ENCODE results near the gene ELF2. TPM values are rescaled to one million over a fixed set of nuclear protein-coding genes. Genes with fewer than 3 reads are reported as not detected.

ELF2 gene
- total RNA-seq, 1 donor from 2014 or later = 44.4 TPM

DNA sequence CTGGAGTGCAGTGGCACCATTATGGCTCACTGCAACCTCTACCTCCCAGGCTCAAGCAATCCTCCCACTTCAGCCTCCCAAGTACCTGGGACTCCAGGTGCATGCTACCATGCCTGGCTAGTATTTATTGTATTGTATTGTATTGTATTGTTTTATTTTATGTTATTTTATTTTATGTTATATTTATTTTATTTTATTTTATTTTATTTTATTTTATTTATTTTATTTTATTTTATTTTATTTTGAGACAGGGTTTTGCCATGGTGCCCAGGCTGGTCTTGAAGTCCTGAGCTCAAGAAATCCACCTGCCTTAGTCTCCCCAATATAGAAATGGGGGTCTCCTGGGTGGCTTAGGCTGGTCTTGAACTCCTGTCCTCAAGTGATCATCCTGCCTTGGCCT is 42.6 kb downstream of the ELF2 start:
- H3K27me3 ChIP-seq = no peaks in the 10 kb centered on the region
- H3K4me3 ChIP-seq = no peak overlapping the region
- DNase-seq (ENCODE audit: extremely low spot score in 2 of 2) = no peak
- TF ChIP-seq POLR2A (IDR thresholded peaks at IDR 0.05) = no peak
- peaks cover 0 to 7% of the 10 kb centered on the region in 2 donors for H3K36me3 ChIP-seq
- intact Hi-C loops (cut with DNase I) = no loop called here
- H3K9me3 ChIP-seq = no peaks in the 10 kb centered on the region
- H3K4me1 ChIP-seq = no peaks in the 10 kb centered on the region
- no peak overlapping the region for H3K27ac ChIP-seq

GRCh38 chr4:139131209-139131870 is 45.7 kb downstream of the ELF2 start:
- H3K9me3 ChIP-seq = no peaks in the 10 kb centered on the region
- H3K4me3 ChIP-seq = no peak overlapping the region
- no peaks in the 10 kb centered on the region for H3K27me3 ChIP-seq
- H3K36me3 ChIP-seq = no peaks in the 10 kb centered on the region
- intact Hi-C loops (cut with DNase I) = no loop called here
- no peak overlapping the region for H3K27ac ChIP-seq
- TF ChIP-seq POLR2AphosphoS5 (IDR thresholded peaks at IDR 0.05; ENCODE audit: insufficient read depth in 1 of 2, low read depth in 1 of 2) (no peak), POLR2A (IDR thresholded peaks at IDR 0.05) (no peak)
- TF ChIP-seq, protein P1, sequence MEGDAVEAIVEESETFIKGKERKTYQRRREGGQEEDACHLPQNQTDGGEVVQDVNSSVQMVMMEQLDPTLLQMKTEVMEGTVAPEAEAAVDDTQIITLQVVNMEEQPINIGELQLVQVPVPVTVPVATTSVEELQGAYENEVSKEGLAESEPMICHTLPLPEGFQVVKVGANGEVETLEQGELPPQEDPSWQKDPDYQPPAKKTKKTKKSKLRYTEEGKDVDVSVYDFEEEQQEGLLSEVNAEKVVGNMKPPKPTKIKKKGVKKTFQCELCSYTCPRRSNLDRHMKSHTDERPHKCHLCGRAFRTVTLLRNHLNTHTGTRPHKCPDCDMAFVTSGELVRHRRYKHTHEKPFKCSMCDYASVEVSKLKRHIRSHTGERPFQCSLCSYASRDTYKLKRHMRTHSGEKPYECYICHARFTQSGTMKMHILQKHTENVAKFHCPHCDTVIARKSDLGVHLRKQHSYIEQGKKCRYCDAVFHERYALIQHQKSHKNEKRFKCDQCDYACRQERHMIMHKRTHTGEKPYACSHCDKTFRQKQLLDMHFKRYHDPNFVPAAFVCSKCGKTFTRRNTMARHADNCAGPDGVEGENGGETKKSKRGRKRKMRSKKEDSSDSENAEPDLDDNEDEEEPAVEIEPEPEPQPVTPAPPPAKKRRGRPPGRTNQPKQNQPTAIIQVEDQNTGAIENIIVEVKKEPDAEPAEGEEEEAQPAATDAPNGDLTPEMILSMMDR (IDR thresholded peaks at IDR 0.05) = no peak
- H3K4me1 ChIP-seq = no peaks in the 10 kb centered on the region
- no peak for DNase-seq (ENCODE audit: extremely low spot score in 2 of 2)

DNA sequence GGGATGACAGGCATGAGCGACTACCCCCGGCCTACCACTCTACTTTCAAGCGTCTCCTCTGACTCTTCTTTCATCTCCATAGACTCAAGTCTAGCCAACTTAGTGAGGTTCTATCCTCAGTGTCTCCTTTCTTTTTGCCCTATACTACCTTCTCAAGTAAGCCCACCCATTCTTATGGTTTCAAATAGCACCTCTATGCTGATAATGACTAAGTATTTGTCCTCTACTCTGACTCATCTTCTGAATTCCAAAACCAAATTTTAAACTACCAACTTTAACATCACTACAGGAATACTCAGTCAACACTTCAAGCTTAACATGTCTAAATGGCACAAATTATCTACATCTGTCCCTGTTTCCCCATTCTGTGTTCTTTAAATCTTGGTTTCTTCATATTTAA is 47.8 kb downstream of the ELF2 start:
- no peaks in the 10 kb centered on the region for H3K4me1 ChIP-seq
- H3K4me3 ChIP-seq = no peak overlapping the region
- no peak for DNase-seq (ENCODE audit: extremely low spot score in 2 of 2)
- TF ChIP-seq POLR2A (IDR thresholded peaks at IDR 0.05) = no peak
- intact Hi-C loops (cut with DNase I) = no loop called here
- H3K9me3 ChIP-seq = no peaks in the 10 kb centered on the region
- H3K36me3 ChIP-seq = no peaks in the 10 kb centered on the region
- no peaks in the 10 kb centered on the region for H3K27me3 ChIP-seq
- H3K27ac ChIP-seq = no peak overlapping the region

- Histone ChIP-seq H3K27me3 (no peaks in the 10 kb centered on the region), H3K36me3 (no peaks in the 10 kb centered on the region), H3K9me3 (no peaks in the 10 kb centered on the region), H3K27ac (no peak overlapping the region), H3K4me3 (no peak overlapping the region), H3K4me1 (no peaks in the 10 kb centered on the region)
- no peak for DNase-seq (ENCODE audit: extremely low spot score in 2 of 2)
- TF ChIP-seq POLR2AphosphoS5 (IDR thresholded peaks at IDR 0.05; ENCODE audit: insufficient read depth in 1 of 2, low read depth in 1 of 2) (no peak), POLR2A (IDR thresholded peaks at IDR 0.05) (no peak)
- TF ChIP-seq, protein P1 (IDR thresholded peaks at IDR 0.05) = no peak
- intact Hi-C loops (cut with DNase I) = no loop called here
These were observed 50.1 kb downstream of the ELF2 start for GRCh38 chr4:139126898-139127297.

GRCh38 chr4:139123910-139124309 is 53.1 kb downstream of the ELF2 start:
- no peaks in the 10 kb centered on the region for H3K27me3 ChIP-seq
- H3K36me3 ChIP-seq = no peaks in the 10 kb centered on the region
- H3K4me1 ChIP-seq = no peaks in the 10 kb centered on the region

GRCh38 chr4:139118365-139118764 is 58.7 kb downstream of the ELF2 start:
- intact Hi-C loops (cut with DNase I) = no loop called here
- no peaks in the 10 kb centered on the region for H3K9me3 ChIP-seq
- H3K4me1 ChIP-seq = no peaks in the 10 kb centered on the region
- no peak overlapping the region for H3K27ac ChIP-seq
- no peak overlapping the region for H3K4me3 ChIP-seq
- TF ChIP-seq, protein P1 (IDR thresholded peaks at IDR 0.05) = no peak
- TF ChIP-seq POLR2AphosphoS5 (IDR thresholded peaks at IDR 0.05; ENCODE audit: insufficient read depth in 1 of 2, low read depth in 1 of 2) (no peak), POLR2A (IDR thresholded peaks at IDR 0.05) (no peak)
- no peak for DNase-seq (ENCODE audit: extremely low spot score in 2 of 2)
- H3K27me3 ChIP-seq = no peaks in the 10 kb centered on the region
- H3K36me3 ChIP-seq = peaks cover 0 to 23% of the 10 kb centered on the region in 2 donors

More at GRCh38 chr4:139123910-139124309, 53.1 kb downstream of the ELF2 start:
- H3K4me3 ChIP-seq = no peak overlapping the region
- no peaks in the 10 kb centered on the region for H3K9me3 ChIP-seq
- no peak for DNase-seq (ENCODE audit: extremely low spot score in 2 of 2)
- no peak overlapping the region for H3K27ac ChIP-seq
- TF ChIP-seq POLR2A (IDR thresholded peaks at IDR 0.05) = no peak
- TF ChIP-seq, protein P1 (IDR thresholded peaks at IDR 0.05) = no peak
- intact Hi-C loops (cut with DNase I) = no loop called here

All from vagina (tissue), 2 donors.